CD4-positive, alpha-beta T cell treated with Interleukin-12 subunit alpha and Interleukin-12 subunit beta, for 1 hour (primary cell): ENCODE results near the gene MSGN1.

Experiments used
- DNase-seq: peaks from one replicate; pipeline ENCODE4 v3.0.0-alpha.2; 2020

MSGN1 gene

GRCh38 chr2:17816396-17817245 is at the start of gene MSGN1:
MSGN1 (plus strand) TSS chr2:17816460; CDS start chr2:17816519, 59 bp downstream.
- no peak for DNase-seq

- no peak for DNase-seq
Measured at GRCh38 chr2:17768894-17769293, 47.4 kb upstream of the MSGN1 start.

GRCh38 chr2:17771956-17772355 is 44.3 kb upstream of the MSGN1 start:
- no peak for DNase-seq

GRCh38 chr2:17772532-17772931 is 43.7 kb upstream of the MSGN1 start:
- no peak for DNase-seq

- no peak for DNase-seq
Measured at GRCh38 chr2:17780546-17780945, 35.7 kb upstream of the MSGN1 start.

GRCh38 chr2:17781482-17781881 is 34.8 kb upstream of the MSGN1 start:
- no peak for DNase-seq

GRCh38 chr2:17786727-17787126 is 29.5 kb upstream of the MSGN1 start:
- no peak for DNase-seq

- DNase-seq = no peak
Measured at GRCh38 chr2:17788773-17789172, 27.5 kb upstream of the MSGN1 start.

GRCh38 chr2:17790536-17790935 is 25.7 kb upstream of the MSGN1 start:
- no peak for DNase-seq

- no peak for DNase-seq
Measured at GRCh38 chr2:17791121-17791816, 25.0 kb upstream of the MSGN1 start.

GRCh38 chr2:17791817-17792130 is 24.5 kb upstream of the MSGN1 start:
- no peak for DNase-seq

GRCh38 chr2:17792515-17792914 is 23.7 kb upstream of the MSGN1 start:
- no peak for DNase-seq

GRCh38 chr2:17793296-17793695 is 23.0 kb upstream of the MSGN1 start:
- DNase-seq = no peak

GRCh38 chr2:17793803-17794354 is 22.4 kb upstream of the MSGN1 start:
- DNase-seq = no peak

GRCh38 chr2:17795309-17795708 is 21.0 kb upstream of the MSGN1 start:
- DNase-seq = no peak

GRCh38 chr2:17798338-17798737 is 17.9 kb upstream of the MSGN1 start:
- no peak for DNase-seq

- DNase-seq = no peak
Measured at GRCh38 chr2:17799301-17800120, 16.7 kb upstream of the MSGN1 start.

GRCh38 chr2:17800219-17800618 is 16.0 kb upstream of the MSGN1 start:
- DNase-seq = no peak

- no peak for DNase-seq
Measured at GRCh38 chr2:17800693-17801458, 15.4 kb upstream of the MSGN1 start.

- no peak for DNase-seq
Measured at GRCh38 chr2:17803497-17803896, 12.8 kb upstream of the MSGN1 start.

GRCh38 chr2:17804358-17804757 is 11.9 kb upstream of the MSGN1 start:
- DNase-seq = no peak

- no peak for DNase-seq
Measured at GRCh38 chr2:17805166-17805565, 11.1 kb upstream of the MSGN1 start.
